HL-60 (cell line): ENCODE results near the gene SZT2.

Experiments
- GABPA ChIP-seq: IDR thresholded peaks from 2 replicates; pipeline ENCODE4 v1.6.1; 2012; ENCODE audit warnings: low read depth
- POLR2AphosphoS5 ChIP-seq: IDR thresholded peaks from 2 replicates; pipeline ENCODE4 v1.6.1; 2012; ENCODE audit warnings: low read depth
- SPI1 ChIP-seq: IDR thresholded peaks from 2 replicates; pipeline ENCODE4 v1.6.1; 2012; ENCODE audit warnings: low read depth, mild to moderate bottlenecking, borderline replicate concordance
- TF ChIP-seq, protein P1 (sequence below): IDR thresholded peaks from one replicate; pipeline ENCODE4 v1.5.1; 2011; ENCODE audit warnings: low read length, control low read depth, inconsistent platforms; ENCODE audit not compliant: insufficient read depth
- TF ChIP-seq, protein P2 (sequence below): IDR thresholded peaks from 2 replicates; pipeline ENCODE4 v1.6.1; 2012; ENCODE audit warnings: low read depth; ENCODE audit not compliant: insufficient replicate concordance

DNA sequence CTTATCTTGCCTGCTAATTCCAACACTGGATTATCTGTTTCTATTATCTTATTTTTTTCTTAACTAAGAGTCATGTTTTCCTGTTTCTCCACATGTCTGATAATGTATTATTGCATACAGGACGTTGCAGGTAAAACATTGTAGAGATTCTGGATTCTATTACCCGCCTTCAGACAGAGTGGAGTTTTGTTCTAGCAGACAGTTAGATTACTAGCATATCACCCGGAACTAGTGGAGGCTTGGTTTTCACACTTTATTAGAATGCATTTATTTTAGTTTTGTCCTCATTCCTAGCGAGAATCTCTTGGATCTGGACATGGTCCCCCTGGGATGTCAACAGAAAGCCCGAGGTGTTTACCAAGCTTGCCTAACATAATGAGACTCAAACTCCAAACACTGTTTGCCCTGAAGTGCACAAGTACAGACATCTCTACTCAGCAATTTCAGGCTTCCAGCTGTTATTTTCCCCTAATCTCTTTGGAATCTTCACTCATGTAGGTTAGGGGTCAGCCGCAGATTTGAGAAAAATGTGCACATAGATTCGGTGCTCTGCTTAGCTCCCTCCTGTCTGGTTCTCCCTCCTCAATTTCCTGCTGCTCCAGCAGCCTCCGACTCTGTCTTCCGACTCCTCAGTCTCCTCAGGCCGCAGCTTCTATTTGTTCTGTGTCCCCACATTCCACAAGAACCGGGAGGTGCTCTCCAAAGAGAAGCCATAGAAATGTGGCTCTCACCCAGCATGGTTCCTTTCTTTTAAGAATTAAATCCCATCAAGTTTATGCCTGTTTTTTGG is 104.2 kb downstream of the SZT2 start:
- TF ChIP-seq, protein P1, sequence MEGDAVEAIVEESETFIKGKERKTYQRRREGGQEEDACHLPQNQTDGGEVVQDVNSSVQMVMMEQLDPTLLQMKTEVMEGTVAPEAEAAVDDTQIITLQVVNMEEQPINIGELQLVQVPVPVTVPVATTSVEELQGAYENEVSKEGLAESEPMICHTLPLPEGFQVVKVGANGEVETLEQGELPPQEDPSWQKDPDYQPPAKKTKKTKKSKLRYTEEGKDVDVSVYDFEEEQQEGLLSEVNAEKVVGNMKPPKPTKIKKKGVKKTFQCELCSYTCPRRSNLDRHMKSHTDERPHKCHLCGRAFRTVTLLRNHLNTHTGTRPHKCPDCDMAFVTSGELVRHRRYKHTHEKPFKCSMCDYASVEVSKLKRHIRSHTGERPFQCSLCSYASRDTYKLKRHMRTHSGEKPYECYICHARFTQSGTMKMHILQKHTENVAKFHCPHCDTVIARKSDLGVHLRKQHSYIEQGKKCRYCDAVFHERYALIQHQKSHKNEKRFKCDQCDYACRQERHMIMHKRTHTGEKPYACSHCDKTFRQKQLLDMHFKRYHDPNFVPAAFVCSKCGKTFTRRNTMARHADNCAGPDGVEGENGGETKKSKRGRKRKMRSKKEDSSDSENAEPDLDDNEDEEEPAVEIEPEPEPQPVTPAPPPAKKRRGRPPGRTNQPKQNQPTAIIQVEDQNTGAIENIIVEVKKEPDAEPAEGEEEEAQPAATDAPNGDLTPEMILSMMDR = no peak
- TF ChIP-seq POLR2AphosphoS5 (no peak), SPI1 (no peak), GABPA (no peak)
- TF ChIP-seq, protein P2, sequence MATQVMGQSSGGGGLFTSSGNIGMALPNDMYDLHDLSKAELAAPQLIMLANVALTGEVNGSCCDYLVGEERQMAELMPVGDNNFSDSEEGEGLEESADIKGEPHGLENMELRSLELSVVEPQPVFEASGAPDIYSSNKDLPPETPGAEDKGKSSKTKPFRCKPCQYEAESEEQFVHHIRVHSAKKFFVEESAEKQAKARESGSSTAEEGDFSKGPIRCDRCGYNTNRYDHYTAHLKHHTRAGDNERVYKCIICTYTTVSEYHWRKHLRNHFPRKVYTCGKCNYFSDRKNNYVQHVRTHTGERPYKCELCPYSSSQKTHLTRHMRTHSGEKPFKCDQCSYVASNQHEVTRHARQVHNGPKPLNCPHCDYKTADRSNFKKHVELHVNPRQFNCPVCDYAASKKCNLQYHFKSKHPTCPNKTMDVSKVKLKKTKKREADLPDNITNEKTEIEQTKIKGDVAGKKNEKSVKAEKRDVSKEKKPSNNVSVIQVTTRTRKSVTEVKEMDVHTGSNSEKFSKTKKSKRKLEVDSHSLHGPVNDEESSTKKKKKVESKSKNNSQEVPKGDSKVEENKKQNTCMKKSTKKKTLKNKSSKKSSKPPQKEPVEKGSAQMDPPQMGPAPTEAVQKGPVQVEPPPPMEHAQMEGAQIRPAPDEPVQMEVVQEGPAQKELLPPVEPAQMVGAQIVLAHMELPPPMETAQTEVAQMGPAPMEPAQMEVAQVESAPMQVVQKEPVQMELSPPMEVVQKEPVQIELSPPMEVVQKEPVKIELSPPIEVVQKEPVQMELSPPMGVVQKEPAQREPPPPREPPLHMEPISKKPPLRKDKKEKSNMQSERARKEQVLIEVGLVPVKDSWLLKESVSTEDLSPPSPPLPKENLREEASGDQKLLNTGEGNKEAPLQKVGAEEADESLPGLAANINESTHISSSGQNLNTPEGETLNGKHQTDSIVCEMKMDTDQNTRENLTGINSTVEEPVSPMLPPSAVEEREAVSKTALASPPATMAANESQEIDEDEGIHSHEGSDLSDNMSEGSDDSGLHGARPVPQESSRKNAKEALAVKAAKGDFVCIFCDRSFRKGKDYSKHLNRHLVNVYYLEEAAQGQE = no peak
